ENCODE data around the gene OR10G4.

Gene OR10G4

GRCh38 chr11:124043420-124043819 lies 30.6 kb downstream of the OR10G4 start:
- DNase-seq (ENCODE audit: low read depth): no peak
- H3K4me3 ChIP-seq (ENCODE audit: low read depth, low read length): no peak overlapping the region
- TF ChIP-seq, protein P1, sequence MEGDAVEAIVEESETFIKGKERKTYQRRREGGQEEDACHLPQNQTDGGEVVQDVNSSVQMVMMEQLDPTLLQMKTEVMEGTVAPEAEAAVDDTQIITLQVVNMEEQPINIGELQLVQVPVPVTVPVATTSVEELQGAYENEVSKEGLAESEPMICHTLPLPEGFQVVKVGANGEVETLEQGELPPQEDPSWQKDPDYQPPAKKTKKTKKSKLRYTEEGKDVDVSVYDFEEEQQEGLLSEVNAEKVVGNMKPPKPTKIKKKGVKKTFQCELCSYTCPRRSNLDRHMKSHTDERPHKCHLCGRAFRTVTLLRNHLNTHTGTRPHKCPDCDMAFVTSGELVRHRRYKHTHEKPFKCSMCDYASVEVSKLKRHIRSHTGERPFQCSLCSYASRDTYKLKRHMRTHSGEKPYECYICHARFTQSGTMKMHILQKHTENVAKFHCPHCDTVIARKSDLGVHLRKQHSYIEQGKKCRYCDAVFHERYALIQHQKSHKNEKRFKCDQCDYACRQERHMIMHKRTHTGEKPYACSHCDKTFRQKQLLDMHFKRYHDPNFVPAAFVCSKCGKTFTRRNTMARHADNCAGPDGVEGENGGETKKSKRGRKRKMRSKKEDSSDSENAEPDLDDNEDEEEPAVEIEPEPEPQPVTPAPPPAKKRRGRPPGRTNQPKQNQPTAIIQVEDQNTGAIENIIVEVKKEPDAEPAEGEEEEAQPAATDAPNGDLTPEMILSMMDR (IDR thresholded peaks at IDR 0.05; ENCODE audit: low read depth, low read length): no peak
- no peak for TF ChIP-seq POLR2A (IDR thresholded peaks at IDR 0.05; ENCODE audit: extremely low read depth, insufficient read length)
- TF ChIP-seq, protein P2, sequence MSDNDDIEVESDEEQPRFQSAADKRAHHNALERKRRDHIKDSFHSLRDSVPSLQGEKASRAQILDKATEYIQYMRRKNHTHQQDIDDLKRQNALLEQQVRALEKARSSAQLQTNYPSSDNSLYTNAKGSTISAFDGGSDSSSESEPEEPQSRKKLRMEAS (IDR thresholded peaks at IDR 0.05; ENCODE audit: low read depth, low read length): no peak
- no peak for TF ChIP-seq MYC (IDR thresholded peaks at IDR 0.05; ENCODE audit: low read depth, low read length)

GRCh38 chr11:124050748-124051147 lies 38.0 kb downstream of the OR10G4 start:
- TF ChIP-seq MYC (IDR thresholded peaks at IDR 0.05; ENCODE audit: low read depth, low read length) (no peak), POLR2A (IDR thresholded peaks at IDR 0.05; ENCODE audit: extremely low read depth, insufficient read length) (no peak)
- TF ChIP-seq, protein P1 (IDR thresholded peaks at IDR 0.05; ENCODE audit: low read depth, low read length): no peak
- TF ChIP-seq, protein P2 (IDR thresholded peaks at IDR 0.05; ENCODE audit: low read depth, low read length): no peak
- no peak for DNase-seq (ENCODE audit: low read depth)
- H3K4me3 ChIP-seq (ENCODE audit: low read depth, low read length): no peak overlapping the region

- no peak for DNase-seq (ENCODE audit: low read depth)
- H3K4me3 ChIP-seq (ENCODE audit: low read depth, low read length): no peak overlapping the region
- no peak for TF ChIP-seq MYC (IDR thresholded peaks at IDR 0.05; ENCODE audit: low read depth, low read length)
- TF ChIP-seq, protein P1 (IDR thresholded peaks at IDR 0.05; ENCODE audit: low read depth, low read length): no peak
- TF ChIP-seq POLR2A (IDR thresholded peaks at IDR 0.05; ENCODE audit: extremely low read depth, insufficient read length): no peak
- TF ChIP-seq, protein P2 (IDR thresholded peaks at IDR 0.05; ENCODE audit: low read depth, low read length): no peak
Observed at GRCh38 chr11:124052966-124053365, 40.2 kb downstream of the OR10G4 start.
